Astrocyte (in vitro differentiated cells and primary cell): ENCODE measurements around the gene TNIP1. TPM values are rescaled to one million over a fixed set of nuclear protein-coding genes. Genes with fewer than 3 reads are reported as not detected.

ENCODE experiments used
- DNase-seq: peaks from one replicate; pipeline ENCODE4 v3.0.0-alpha.2; 2010; ENCODE audit warnings: low read depth
- FAIRE-seq: peaks from 2 replicates; lab custom pipeline; 2011; peaks lifted over from hg19 to GRCh38; lab: Jason Lieb, UNC
- H2AFZ ChIP-seq: 2 replicates; pipeline ENCODE4 v1.6.0; 2012; ENCODE audit warnings: low read depth, low read length, inconsistent platforms
- H3K27ac ChIP-seq: 2 replicates; pipeline ENCODE4 v1.5.1; 2011; ENCODE audit warnings: low read depth, low read length, inconsistent platforms
- H3K27me3 ChIP-seq: 2 replicates; pipeline ENCODE4 v1.6.0; 2011; ENCODE audit warnings: low read length, inconsistent platforms; ENCODE audit not compliant: insufficient read depth
- H3K36me3 ChIP-seq: 2 replicates; pipeline ENCODE4 v1.5.1; 2011; ENCODE audit warnings: low read length, inconsistent platforms; ENCODE audit not compliant: insufficient read depth
- H3K4me1 ChIP-seq: 2 replicates; pipeline ENCODE4 v1.5.1; 2011; ENCODE audit warnings: low read length, inconsistent platforms; ENCODE audit not compliant: insufficient read depth
- H3K4me2 ChIP-seq: 2 replicates; pipeline ENCODE4 v1.6.0; 2012; ENCODE audit warnings: low read length, inconsistent platforms
- H3K4me3 ChIP-seq: 2 replicates; pipeline ENCODE4 v1.5.1; 2011; ENCODE audit warnings: low read depth, mild to moderate bottlenecking, low read length, inconsistent platforms; ENCODE audit not compliant: insufficient read depth
- H3K79me2 ChIP-seq: 2 replicates; pipeline ENCODE4 v1.6.0; 2012; ENCODE audit warnings: mild to moderate bottlenecking, low read length, inconsistent platforms; ENCODE audit not compliant: insufficient read depth
- H3K9ac ChIP-seq: 2 replicates; pipeline ENCODE4 v1.6.0; 2012; ENCODE audit warnings: mild to moderate bottlenecking, low read length, inconsistent platforms
- H3K9me3 ChIP-seq: 2 replicates; pipeline ENCODE4 v1.5.1; 2012; ENCODE audit warnings: low read depth, mild to moderate bottlenecking, low read length, inconsistent platforms; ENCODE audit not compliant: insufficient read depth
- H4K20me1 ChIP-seq: 2 replicates; pipeline ENCODE4 v1.6.0; 2012; ENCODE audit warnings: low read length, inconsistent platforms; ENCODE audit not compliant: insufficient read depth
- H3K27ac Mint-ChIP-seq: one replicate; pipeline ENCODE4 v1.8.0; 2021; ENCODE audit warnings: mild to moderate bottlenecking, mixed read lengths; ENCODE audit not compliant: unreplicated experiment
- H3K27me3 Mint-ChIP-seq: one replicate; pipeline ENCODE4 v1.8.0; 2021; ENCODE audit warnings: low read depth, mixed read lengths; ENCODE audit not compliant: unreplicated experiment
- H3K36me3 Mint-ChIP-seq: one replicate; pipeline ENCODE4 v1.8.0; 2021; ENCODE audit warnings: low read depth, mixed read lengths; ENCODE audit not compliant: unreplicated experiment
- H3K4me1 Mint-ChIP-seq: one replicate; pipeline ENCODE4 v1.8.0; 2021; ENCODE audit warnings: low read depth, mixed read lengths; ENCODE audit not compliant: unreplicated experiment
- H3K4me3 Mint-ChIP-seq: one replicate; pipeline ENCODE4 v1.8.0; 2021; ENCODE audit warnings: mild to moderate bottlenecking, moderate library complexity, mixed read lengths; ENCODE audit not compliant: unreplicated experiment
- H3K9me3 Mint-ChIP-seq: one replicate; pipeline ENCODE4 v1.8.0; 2021; ENCODE audit warnings: mild to moderate bottlenecking, mixed read lengths; ENCODE audit not compliant: unreplicated experiment
- CTCF ChIP-seq: IDR thresholded peaks from 2 replicates; pipeline ENCODE4 v1.5.1; 2011; ENCODE audit warnings: low read depth, mild to moderate bottlenecking, inconsistent platforms, low read length, moderate library complexity; ENCODE audit not compliant: insufficient read depth
- EZH2 ChIP-seq: IDR thresholded peaks from 2 replicates; pipeline ENCODE4 v1.6.1; 2012; ENCODE audit warnings: mild to moderate bottlenecking, low read length, inconsistent platforms; ENCODE audit not compliant: insufficient read depth
- total RNA-seq: library from RNA; stranded (reverse); gene quantifications from 2 replicates; pipeline ENCODE4 v1.2.1, GENCODE V29; 2021

Gene TNIP1
- total RNA-seq, 1 donor from 2014 or later: 119 TPM

- Histone ChIP-seq H3K9ac (no peak overlapping the region), H3K27ac (no peak overlapping the region), H3K27me3 (no peaks in the 10 kb centered on the region), H3K4me2 (no peak overlapping the region), H3K36me3 (peaks cover 44% of the 10 kb centered on the region), H3K79me2 (no peaks in the 10 kb centered on the region), H2AFZ (no peak overlapping the region), H3K4me1 (peaks cover 20% of the 10 kb centered on the region), H3K4me3 (no peak overlapping the region), H4K20me1 (peaks cover 19% of the 10 kb centered on the region), H3K9me3 (no peaks in the 10 kb centered on the region)
- Mint-ChIP-seq H3K27ac (no peak overlapping the region), H3K4me3 (no peak overlapping the region), H3K9me3 (no peaks in the 10 kb centered on the region), H3K36me3 (peaks cover 42% of the 10 kb centered on the region), H3K27me3 (no peaks in the 10 kb centered on the region), H3K4me1 (peaks cover 15% of the 10 kb centered on the region)
- DNase-seq (no peak), FAIRE-seq (no peak)
- TF ChIP-seq EZH2: no peak
- TF ChIP-seq CTCF: no peak
Observed at GRCh38 chr5:151034422-151035379, 46.1 kb downstream of the TNIP1 start.

- H3K36me3 ChIP-seq: peaks cover 49% of the 10 kb centered on the region
- H4K20me1 ChIP-seq: peaks cover 12% of the 10 kb centered on the region
- Mint-ChIP-seq H3K9me3 (no peaks in the 10 kb centered on the region), H3K27ac (no peak overlapping the region), H3K4me3 (no peak overlapping the region), H3K36me3 (peaks cover 46% of the 10 kb centered on the region), H3K27me3 (no peaks in the 10 kb centered on the region), H3K4me1 (peaks cover 11% of the 10 kb centered on the region)
- H3K79me2 ChIP-seq: no peaks in the 10 kb centered on the region
- no peak overlapping the region for H2AFZ ChIP-seq
- no peaks in the 10 kb centered on the region for H3K27me3 ChIP-seq
- no peak for FAIRE-seq
- no peak overlapping the region for H3K4me3 ChIP-seq
- peaks cover 9% of the 10 kb centered on the region for H3K4me1 ChIP-seq
- H3K9me3 ChIP-seq: no peaks in the 10 kb centered on the region
- H3K4me2 ChIP-seq: no peak overlapping the region
- no peak overlapping the region for H3K9ac ChIP-seq
- no peak for DNase-seq
- TF ChIP-seq CTCF (no peak), EZH2 (no peak)
- H3K27ac ChIP-seq: no peak overlapping the region
Observed at GRCh38 chr5:151033217-151033934, 47.5 kb downstream of the TNIP1 start.
